WTC11 (cell line): ENCODE measurements around the gene ZNF324B.

Source experiments
- CREB1 ChIP-seq: sonication (generic); formaldehyde crosslinking; IDR thresholded peaks from 2 replicates; pipeline ENCODE4 v1.8.0; 2023; ENCODE audit warnings: mild to moderate bottlenecking, missing genetic modification reagents
- OVOL2 ChIP-seq: fragments of 250-450 bp; sonication (Bioruptor Pico); IDR thresholded peaks from 2 replicates; pipeline ENCODE4 v1.9.0; 2021; ENCODE audit warnings: mild to moderate bottlenecking, borderline replicate concordance
- SMAD3 ChIP-seq: sonication (generic); formaldehyde crosslinking; IDR thresholded peaks from 2 replicates; pipeline ENCODE4 v1.8.0; 2022; ENCODE audit warnings: missing genetic modification reagents, mild to moderate bottlenecking, borderline replicate concordance
- SP1 ChIP-seq: sonication (generic); formaldehyde crosslinking; conservative IDR thresholded peaks from 2 replicates; pipeline ENCODE4 v1.8.1; 2022; ENCODE audit warnings: missing genetic modification reagents
- TF ChIP-seq, protein P1 (sequence below): fragments of 200-600 bp; IDR thresholded peaks from 2 replicates; pipeline ENCODE4 v1.8.0; 2022; ENCODE audit warnings: antibody characterized with exemption
- TF ChIP-seq, protein P2 (sequence below): sonication (generic); formaldehyde crosslinking; IDR thresholded peaks from 2 replicates; pipeline ENCODE4 v1.8.0; 2022; ENCODE audit warnings: mild to moderate bottlenecking, missing genetic modification reagents
- TF ChIP-seq, protein P3 (sequence below): sonication (generic); formaldehyde crosslinking; IDR thresholded peaks from 2 replicates; pipeline ENCODE4 v1.8.1; 2022; ENCODE audit warnings: low read depth, missing genetic modification reagents, borderline replicate concordance

DNA sequence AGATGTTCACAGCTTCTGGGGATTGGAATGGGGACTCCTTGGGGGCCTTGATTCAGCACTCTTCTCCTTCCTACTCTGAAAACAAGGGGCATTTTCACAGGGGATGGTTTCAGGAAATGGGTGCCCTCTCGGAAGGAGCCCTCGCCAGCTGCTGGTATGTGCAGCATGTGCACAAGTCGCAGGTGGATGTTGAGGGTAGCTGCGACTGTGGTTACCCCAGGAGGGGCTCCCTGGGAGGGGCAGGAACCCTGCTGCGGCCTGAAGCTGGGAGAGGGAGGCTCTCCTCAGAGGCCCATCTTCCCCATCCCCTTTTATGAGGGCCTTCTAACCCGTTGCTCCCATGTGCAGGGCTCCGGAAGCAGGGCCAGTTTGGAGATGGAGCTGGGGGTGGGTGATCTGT, 30.9 kb downstream of the ZNF324B start:
- no peak for TF ChIP-seq CREB1 (CRISPR knock-in tag)
- TF ChIP-seq, protein P1, sequence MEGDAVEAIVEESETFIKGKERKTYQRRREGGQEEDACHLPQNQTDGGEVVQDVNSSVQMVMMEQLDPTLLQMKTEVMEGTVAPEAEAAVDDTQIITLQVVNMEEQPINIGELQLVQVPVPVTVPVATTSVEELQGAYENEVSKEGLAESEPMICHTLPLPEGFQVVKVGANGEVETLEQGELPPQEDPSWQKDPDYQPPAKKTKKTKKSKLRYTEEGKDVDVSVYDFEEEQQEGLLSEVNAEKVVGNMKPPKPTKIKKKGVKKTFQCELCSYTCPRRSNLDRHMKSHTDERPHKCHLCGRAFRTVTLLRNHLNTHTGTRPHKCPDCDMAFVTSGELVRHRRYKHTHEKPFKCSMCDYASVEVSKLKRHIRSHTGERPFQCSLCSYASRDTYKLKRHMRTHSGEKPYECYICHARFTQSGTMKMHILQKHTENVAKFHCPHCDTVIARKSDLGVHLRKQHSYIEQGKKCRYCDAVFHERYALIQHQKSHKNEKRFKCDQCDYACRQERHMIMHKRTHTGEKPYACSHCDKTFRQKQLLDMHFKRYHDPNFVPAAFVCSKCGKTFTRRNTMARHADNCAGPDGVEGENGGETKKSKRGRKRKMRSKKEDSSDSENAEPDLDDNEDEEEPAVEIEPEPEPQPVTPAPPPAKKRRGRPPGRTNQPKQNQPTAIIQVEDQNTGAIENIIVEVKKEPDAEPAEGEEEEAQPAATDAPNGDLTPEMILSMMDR: no peak
- TF ChIP-seq, protein P2, sequence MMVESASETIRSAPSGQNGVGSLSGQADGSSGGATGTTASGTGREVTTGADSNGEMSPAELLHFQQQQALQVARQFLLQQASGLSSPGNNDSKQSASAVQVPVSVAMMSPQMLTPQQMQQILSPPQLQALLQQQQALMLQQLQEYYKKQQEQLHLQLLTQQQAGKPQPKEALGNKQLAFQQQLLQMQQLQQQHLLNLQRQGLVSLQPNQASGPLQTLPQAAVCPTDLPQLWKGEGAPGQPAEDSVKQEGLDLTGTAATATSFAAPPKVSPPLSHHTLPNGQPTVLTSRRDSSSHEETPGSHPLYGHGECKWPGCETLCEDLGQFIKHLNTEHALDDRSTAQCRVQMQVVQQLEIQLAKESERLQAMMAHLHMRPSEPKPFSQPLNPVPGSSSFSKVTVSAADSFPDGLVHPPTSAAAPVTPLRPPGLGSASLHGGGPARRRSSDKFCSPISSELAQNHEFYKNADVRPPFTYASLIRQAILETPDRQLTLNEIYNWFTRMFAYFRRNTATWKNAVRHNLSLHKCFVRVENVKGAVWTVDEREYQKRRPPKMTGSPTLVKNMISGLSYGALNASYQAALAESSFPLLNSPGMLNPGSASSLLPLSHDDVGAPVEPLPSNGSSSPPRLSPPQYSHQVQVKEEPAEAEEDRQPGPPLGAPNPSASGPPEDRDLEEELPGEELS (CRISPR knock-in tag): no peak
- no peak for TF ChIP-seq SMAD3 (CRISPR knock-in tag)
- TF ChIP-seq, protein P3, sequence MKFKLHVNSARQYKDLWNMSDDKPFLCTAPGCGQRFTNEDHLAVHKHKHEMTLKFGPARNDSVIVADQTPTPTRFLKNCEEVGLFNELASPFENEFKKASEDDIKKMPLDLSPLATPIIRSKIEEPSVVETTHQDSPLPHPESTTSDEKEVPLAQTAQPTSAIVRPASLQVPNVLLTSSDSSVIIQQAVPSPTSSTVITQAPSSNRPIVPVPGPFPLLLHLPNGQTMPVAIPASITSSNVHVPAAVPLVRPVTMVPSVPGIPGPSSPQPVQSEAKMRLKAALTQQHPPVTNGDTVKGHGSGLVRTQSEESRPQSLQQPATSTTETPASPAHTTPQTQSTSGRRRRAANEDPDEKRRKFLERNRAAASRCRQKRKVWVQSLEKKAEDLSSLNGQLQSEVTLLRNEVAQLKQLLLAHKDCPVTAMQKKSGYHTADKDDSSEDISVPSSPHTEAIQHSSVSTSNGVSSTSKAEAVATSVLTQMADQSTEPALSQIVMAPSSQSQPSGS (CRISPR knock-in tag): no peak
- no peak for TF ChIP-seq OVOL2 (CRISPR knock-in tag)
- no peak for TF ChIP-seq SP1 (CRISPR knock-in tag)
